Measurements from ENCODE around the gene NOL4L. TPM values are rescaled to one million over a fixed set of nuclear protein-coding genes. Genes with fewer than 3 reads are reported as not detected.

NOL4L gene
- total and polyA plus RNA-seq, 2 donors (not counting 3 experiments of a cell fraction or from before 2014, with no cell fraction given) = 55.2 to 79.6 TPM

- Histone ChIP-seq H3K4me3 (replicated peaks in 1 of 3; ENCODE audit: insufficient read depth in 1 of 3, low read depth in 1 of 3, low read length in 3 of 3) (no peak overlapping the region), H3K36me3 (ENCODE audit: control insufficient read depth in 2 of 2, extremely low read depth in 1 of 2, insufficient read depth in 2 of 2, low read length in 2 of 2) (no peaks in the 10 kb centered on the region), H2AFZ (ENCODE audit: low read depth, low read length) (no peak overlapping the region), H3K9me3 (replicated peaks; ENCODE audit: control insufficient read depth, insufficient read depth, low read length) (no peaks in the 10 kb centered on the region), H3K79me2 (ENCODE audit: control insufficient read depth, insufficient read depth, low read length) (no peaks in the 10 kb centered on the region), H3K9ac (replicated peaks; ENCODE audit: extremely low read depth, insufficient read depth, low read length) (no peak overlapping the region), H4K20me1 (replicated peaks; ENCODE audit: control insufficient read depth, extremely low read depth, insufficient read depth, low read length) (no peaks in the 10 kb centered on the region), H3K9me1 (replicated peaks; ENCODE audit: control insufficient read depth, extremely low read depth, insufficient read depth, low read length) (no peaks in the 10 kb centered on the region), H3K27me3 (ENCODE audit: control insufficient read depth in 2 of 2, insufficient read depth in 2 of 2, low read length in 2 of 2) (peaks cover 0 to 3% of the 10 kb centered on the region in 2 experiments), H3K4me1 (ENCODE audit: control insufficient read depth, extremely low read depth, insufficient read depth, low read length) (no peaks in the 10 kb centered on the region), H3K4me2 (ENCODE audit: insufficient read depth, low read length) (no peak overlapping the region), H3K27ac (ENCODE audit: insufficient read depth, low read depth, low read length) (no peak overlapping the region)
- CTCF ChIA-PET = no interaction called here
- BruUV-seq (replicated peaks) = no TSS peak
- FAIRE-seq (no peak), DNase-seq (ENCODE audit: low read depth, low spot score) (no peak)
- dilution Hi-C loops (cut with MboI; ENCODE audit: extremely low pct_ligation_motif_present, low sequenced_read_pairs) (no loop called here), intact Hi-C loops (cut with micrococcal nuclease) (no loop called here)
- TF ChIP-seq MAX (IDR thresholded peaks at IDR 0.05; ENCODE audit: insufficient read depth, insufficient read length) = no peak
- no peak for TF ChIP-seq CTCF (IDR thresholded peaks at IDR 0.05; ENCODE audit: extremely low read depth in 1 of 2, insufficient read depth in 1 of 2, low read depth in 1 of 2, low read length in 2 of 2)
- TF ChIP-seq JUN (IDR thresholded peaks at IDR 0.05; ENCODE audit: borderline replicate concordance, insufficient read depth, insufficient read length, low read depth) = no peak
- TF ChIP-seq POLR2A (IDR thresholded peaks at IDR 0.05; ENCODE audit: low read depth, low read length) = no peak
- TF ChIP-seq FOS (IDR thresholded peaks at IDR 0.05; ENCODE audit: borderline replicate concordance, insufficient read depth, low read length) = no peak
- POLR2A ChIA-PET = no interaction called here
These were observed 46.9 kb upstream of the NOL4L start for GRCh38 chr20:32631933-32632460.

GRCh38 chr20:32629813-32630212 lies 44.7 kb upstream of the NOL4L start:
- ChIA-PET CTCF (interaction anchor here (1.2 to 1.4 kb wide), 2 partner anchors 12 to 23 kb away, joined by 3 read pairs; no protein-coding TSS in a partner anchor), POLR2A (no interaction called here)
- no peak for TF ChIP-seq POLR2A (IDR thresholded peaks at IDR 0.05; ENCODE audit: low read depth, low read length)
- TF ChIP-seq EZH2 (IDR thresholded peaks at IDR 0.05; ENCODE audit: borderline replicate concordance, low read depth, low read length, severe bottlenecking) = no peak
- no peak for TF ChIP-seq MAX (IDR thresholded peaks at IDR 0.05; ENCODE audit: insufficient read depth, insufficient read length)
- TF ChIP-seq JUN (IDR thresholded peaks at IDR 0.05; ENCODE audit: borderline replicate concordance, insufficient read depth, insufficient read length, low read depth) = no peak
- TF ChIP-seq FOS (IDR thresholded peaks at IDR 0.05; ENCODE audit: borderline replicate concordance, insufficient read depth, low read length) = no peak
- TF ChIP-seq CTCF (IDR thresholded peaks at IDR 0.05; ENCODE audit: extremely low read depth in 1 of 2, insufficient read depth in 1 of 2, low read depth in 1 of 2, low read length in 2 of 2) = no peak
- no peak for TF ChIP-seq MYC (IDR thresholded peaks at IDR 0.05; ENCODE audit: low read depth, low read length)
- no peak for TF ChIP-seq POLR2AphosphoS5 (IDR thresholded peaks at IDR 0.05; ENCODE audit: insufficient read depth, low read depth, low read length)
- no peak for TF ChIP-seq GATA2 (IDR thresholded peaks at IDR 0.05; ENCODE audit: insufficient read depth, insufficient read length, low read depth, low read length)
- no peaks in the 10 kb centered on the region for H3K9me3 ChIP-seq (replicated peaks; ENCODE audit: control insufficient read depth, insufficient read depth, low read length)
- no peak overlapping the region for H3K4me3 ChIP-seq (replicated peaks in 1 of 3; ENCODE audit: insufficient read depth in 1 of 3, low read depth in 1 of 3, low read length in 3 of 3)
- no peaks in the 10 kb centered on the region for H3K79me2 ChIP-seq (ENCODE audit: control insufficient read depth, insufficient read depth, low read length)
- H3K4me1 ChIP-seq (ENCODE audit: control insufficient read depth, extremely low read depth, insufficient read depth, low read length) = no peaks in the 10 kb centered on the region
- no peaks in the 10 kb centered on the region for H3K9me1 ChIP-seq (replicated peaks; ENCODE audit: control insufficient read depth, extremely low read depth, insufficient read depth, low read length)
- no TSS peak for BruUV-seq (replicated peaks)
- H2AFZ ChIP-seq (ENCODE audit: low read depth, low read length) = no peak overlapping the region
- DNase-seq (ENCODE audit: low read depth, low spot score) = no peak
- H3K27me3 ChIP-seq (ENCODE audit: control insufficient read depth in 2 of 2, insufficient read depth in 2 of 2, low read length in 2 of 2) = peaks cover 0 to 6% of the 10 kb centered on the region in 2 experiments
- no peaks in the 10 kb centered on the region for H4K20me1 ChIP-seq (replicated peaks; ENCODE audit: control insufficient read depth, extremely low read depth, insufficient read depth, low read length)
- FAIRE-seq = no peak
- no peak overlapping the region for H3K27ac ChIP-seq (ENCODE audit: insufficient read depth, low read depth, low read length)
- dilution Hi-C loops (cut with MboI; ENCODE audit: extremely low pct_ligation_motif_present, low sequenced_read_pairs) (no loop called here), intact Hi-C loops (cut with micrococcal nuclease) (no loop called here)
- H3K36me3 ChIP-seq (ENCODE audit: control insufficient read depth in 2 of 2, extremely low read depth in 1 of 2, insufficient read depth in 2 of 2, low read length in 2 of 2) = no peaks in the 10 kb centered on the region
- H3K4me2 ChIP-seq (ENCODE audit: insufficient read depth, low read length) = no peak overlapping the region
- no peak overlapping the region for H3K9ac ChIP-seq (replicated peaks; ENCODE audit: extremely low read depth, insufficient read depth, low read length)

Measured in endothelial cell of umbilical vein (primary cell).